ENCODE measurements around the gene NKX6-2.

NKX6-2 gene

GRCh38 chr10:132785723-132786475, at the start of gene NKX6-2:
Gene NKX6-2 (minus strand): TSS chr10:132786147. CDS start chr10:132785948, 199 bp downstream.
- H3K4me3 ChIP-seq, result peak within 1 kb of the TSS; percentile 53
- DNase-seq (ENCODE audit: low spot score), result no peak
- no peak within 1 kb of the TSS for H3K27ac ChIP-seq
- no peak for TF ChIP-seq CTCF (IDR thresholded peaks at IDR 0.05)

GRCh38 chr10:132834891-132835847, 49.2 kb upstream of the NKX6-2 start:
- peak; percentile 63 for DNase-seq (ENCODE audit: low spot score)
- no peak overlapping the region for H3K4me3 ChIP-seq
- no peak for TF ChIP-seq CTCF (IDR thresholded peaks at IDR 0.05)
- no peak overlapping the region for H3K27ac ChIP-seq

- TF ChIP-seq CTCF (IDR thresholded peaks at IDR 0.05), result no peak
- Histone ChIP-seq H3K4me3 (no peak overlapping the region), H3K27ac (no peak overlapping the region)
- DNase-seq (ENCODE audit: low spot score), result peak; percentile 49
Measured at GRCh38 chr10:132834311-132834761, 48.4 kb upstream of the NKX6-2 start.

- H3K27ac ChIP-seq, result no peak overlapping the region
- peak; percentile 52 for DNase-seq (ENCODE audit: low spot score)
- no peak overlapping the region for H3K4me3 ChIP-seq
- TF ChIP-seq CTCF (IDR thresholded peaks at IDR 0.05), result no peak
Measured at GRCh38 chr10:132833421-132834111, 47.6 kb upstream of the NKX6-2 start.

GRCh38 chr10:132832186-132832969, 46.4 kb upstream of the NKX6-2 start:
- no peak for TF ChIP-seq CTCF (IDR thresholded peaks at IDR 0.05)
- no peak overlapping the region for H3K27ac ChIP-seq
- H3K4me3 ChIP-seq, result no peak overlapping the region
- DNase-seq (ENCODE audit: low spot score), result peak; percentile 55

- no peak overlapping the region for H3K27ac ChIP-seq
- no peak for DNase-seq (ENCODE audit: low spot score)
Measured at GRCh38 chr10:132829403-132829802, 43.5 kb upstream of the NKX6-2 start.

More at GRCh38 chr10:132829403-132829802, 43.5 kb upstream of the NKX6-2 start:
- no peak overlapping the region for H3K4me3 ChIP-seq
- TF ChIP-seq CTCF (IDR thresholded peaks at IDR 0.05), result no peak

Measured in coronary artery (tissue), 2 donors.